PC-9 (cell line): ENCODE data around the gene SRBD1. TPM values are rescaled to one million over a fixed set of nuclear protein-coding genes. Genes with fewer than 3 reads are reported as not detected.

Experiments
- BruUV-seq: library from RNA; stranded (reverse); fragments of 400-500 nt; replicated peaks from 2 replicates; lab custom pipeline; 2021; lab: Mats Ljungman, UMichigan
- CTCF ChIA-PET: fragments of 300-600 bp; sonication (Branson Sonifier 250); formaldehyde crosslinking; loops from one replicate; lab custom pipeline; 2022; ENCODE audit warnings: antibody characterized with exemption; lab: Charles Lee
- POLR2A ChIA-PET: fragments of 300-600 bp; sonication (Branson Sonifier 250); formaldehyde crosslinking; loops from one replicate; lab custom pipeline; 2022; ENCODE audit warnings: antibody characterized with exemption; ENCODE audit not compliant: unreplicated experiment; lab: Charles Lee
- DNase-seq, 2 experiments: peaks; one replicate each; pipeline versions ENCODE4 v3.0.0 to v3.0.0-alpha.2; 2015 to 2022; ENCODE audit warnings: mixed read lengths in 1 of 2
- H2AFZ ChIP-seq: fragments of 200-600 bp; sonication (generic); 2 replicates; pipeline ENCODE4 v1.8.1; 2017; ENCODE audit warnings: antibody characterized with exemption
- H3F3A ChIP-seq: fragments of 200-600 bp; sonication (generic); 2 replicates; pipeline ENCODE4 v1.8.1; 2017; ENCODE audit warnings: antibody characterized with exemption, mild to moderate bottlenecking, low read depth; ENCODE audit not compliant: insufficient read depth
- H3K27ac ChIP-seq: fragments of 200-600 bp; sonication (generic); 2 replicates; pipeline ENCODE4 v1.6.1; 2016; ENCODE audit warnings: mixed run types
- H3K27me3 ChIP-seq: fragments of 200-600 bp; sonication (generic); 2 replicates; pipeline ENCODE4 v1.6.1; 2016; ENCODE audit warnings: low read depth, mixed run types; ENCODE audit not compliant: insufficient read depth
- H3K36me3 ChIP-seq: fragments of 200-600 bp; sonication (generic); 2 replicates; pipeline ENCODE4 v1.6.1; 2016; ENCODE audit warnings: low read depth, mixed run types
- H3K4me1 ChIP-seq: fragments of 200-600 bp; sonication (generic); replicated peaks from 2 replicates; pipeline ENCODE4 v1.6.1; 2016; ENCODE audit warnings: mixed run types; ENCODE audit not compliant: insufficient read depth
- H3K4me2 ChIP-seq: fragments of 200-600 bp; sonication (generic); 2 replicates; pipeline ENCODE4 v1.6.1; 2017; ENCODE audit warnings: mixed run types
- H3K4me3 ChIP-seq: fragments of 200-600 bp; sonication (generic); 2 replicates; pipeline ENCODE4 v1.6.1; 2016; ENCODE audit warnings: mixed run types
- H3K79me2 ChIP-seq: fragments of 200-600 bp; sonication (generic); 2 replicates; pipeline ENCODE4 v1.6.1; 2017; ENCODE audit warnings: low read depth, mixed run types
- H3K9me2 ChIP-seq: fragments of 200-600 bp; sonication (generic); 2 replicates; pipeline ENCODE4 v1.8.1; 2017; ENCODE audit warnings: mild to moderate bottlenecking; ENCODE audit not compliant: insufficient read depth
- H3K9me3 ChIP-seq: fragments of 200-600 bp; sonication (generic); 2 replicates; pipeline ENCODE4 v1.8.1; 2016; ENCODE audit warnings: low read depth; ENCODE audit not compliant: insufficient read depth
- H4K20me1 ChIP-seq: fragments of 200-600 bp; sonication (generic); 2 replicates; pipeline ENCODE4 v1.8.1; 2017; ENCODE audit not compliant: insufficient read depth
- CTCF ChIP-seq: fragments of 200-600 bp; sonication (generic); conservative IDR thresholded peaks from 2 replicates; pipeline ENCODE4 v1.6.1; 2017; ENCODE audit warnings: mixed run types, antibody characterized with exemption, mild to moderate bottlenecking, moderate library complexity
- EZH2 ChIP-seq: fragments of 200-600 bp; sonication (generic); IDR thresholded peaks from 2 replicates; pipeline ENCODE4 v1.8.0; 2017; ENCODE audit warnings: antibody characterized with exemption, low read depth
- intact Hi-C: fragments of 100-400 bp; cut with micrococcal nuclease; formaldehyde crosslinking; loops from one replicate; pipeline ENCODE4 v1.10.0; 2022; ENCODE audit not compliant: unreplicated experiment
- total RNA-seq: library from RNA; stranded (reverse); gene quantifications from 2 replicates; pipeline ENCODE4 v1.2.3, GENCODE V29; 2021

SRBD1 gene
- total RNA-seq, 1 experiment from 2014 or later, result 17.8 TPM

GRCh38 chr2:45370369-45370768 is 240.7 kb downstream of the SRBD1 start:
- Histone ChIP-seq H3K4me3 (no peak overlapping the region), H3K79me2 (no peaks in the 10 kb centered on the region), H3K9me3 (no peaks in the 10 kb centered on the region), H3F3A (no peaks in the 10 kb centered on the region; the same call in 1 of the 2 replicates), H3K27ac (no peak overlapping the region), H3K27me3 (no peaks in the 10 kb centered on the region), H3K9me2 (no peaks in the 10 kb centered on the region), H2AFZ (no peak overlapping the region), H4K20me1 (no peaks in the 10 kb centered on the region), H3K36me3 (no peaks in the 10 kb centered on the region), H3K4me1 (no peaks in the 10 kb centered on the region), H3K4me2 (no peak overlapping the region)
- CTCF ChIA-PET, result no interaction called here
- no peak for DNase-seq
- no peak for TF ChIP-seq CTCF
- no peak for TF ChIP-seq EZH2
- POLR2A ChIA-PET, result interaction anchor here (0.5 kb wide), 1 partner anchor 20 kb away, joined by 5 read pairs; no protein-coding TSS in a partner anchor
- BruUV-seq, result no TSS peak
- intact Hi-C loops, result no loop called here

- no peaks in the 10 kb centered on the region for H3K27me3 ChIP-seq
- DNase-seq, result no peak
- H3K4me2 ChIP-seq, result no peak overlapping the region
- H3F3A ChIP-seq, result no peaks in the 10 kb centered on the region; the same call in 1 of the 2 replicates
- no peaks in the 10 kb centered on the region for H3K9me2 ChIP-seq
- no peak overlapping the region for H3K4me3 ChIP-seq
- no peak overlapping the region for H3K27ac ChIP-seq
- H2AFZ ChIP-seq, result no peak overlapping the region
- ChIA-PET POLR2A (no interaction called here), CTCF (no interaction called here)
- no peaks in the 10 kb centered on the region for H3K9me3 ChIP-seq
- H3K4me1 ChIP-seq, result no peaks in the 10 kb centered on the region
- no peaks in the 10 kb centered on the region for H3K36me3 ChIP-seq
- BruUV-seq, result no TSS peak
- H3K79me2 ChIP-seq, result no peaks in the 10 kb centered on the region
- TF ChIP-seq EZH2, result no peak
- TF ChIP-seq CTCF, result no peak
- no peaks in the 10 kb centered on the region for H4K20me1 ChIP-seq
- intact Hi-C loops, result no loop called here
Observed at GRCh38 chr2:45368792-45369191, 242.3 kb downstream of the SRBD1 start.

GRCh38 chr2:45361666-45362065 is 249.4 kb downstream of the SRBD1 start:
- Histone ChIP-seq H3K9me3 (no peaks in the 10 kb centered on the region), H3K27ac (no peak overlapping the region), H3K4me3 (no peak overlapping the region), H3K79me2 (no peaks in the 10 kb centered on the region), H3K9me2 (no peaks in the 10 kb centered on the region), H3F3A (no peaks in the 10 kb centered on the region), H3K4me1 (no peaks in the 10 kb centered on the region), H2AFZ (no peak overlapping the region), H4K20me1 (no peaks in the 10 kb centered on the region), H3K4me2 (no peak overlapping the region), H3K27me3 (no peaks in the 10 kb centered on the region), H3K36me3 (no peaks in the 10 kb centered on the region)
- intact Hi-C loops, result no loop called here
- ChIA-PET CTCF (no interaction called here), POLR2A (no interaction called here)
- DNase-seq, result no peak
- no TSS peak for BruUV-seq
- TF ChIP-seq EZH2, result no peak
- TF ChIP-seq CTCF, result no peak
